GM19452 (cell line): ENCODE results near the gene RBM42.
"Not testable (repeated sequence)": the region's sequence is repeated elsewhere in the genome, so short reads cannot be mapped to it uniquely, and the experiment has no call there.

Source experiments
- ATAC-seq: cut with Tn5 transposase; IDR thresholded peaks from one replicate; pipeline ENCODE4 v1.9.1; 2021; ENCODE audit not compliant: unreplicated experiment

The RBM42 gene

GRCh38 chr19:35628565-35629331 is at the start of gene RBM42:
Gene RBM42, plus strand, starts transcription at chr19:35629036. Its CDS starts 118 bp downstream, at chr19:35629154.
- peak; percentile 95 for ATAC-seq

GRCh38 chr19:35582760-35583159 is 46.1 kb upstream of the RBM42 start:
- ATAC-seq, result no peak

- no peak for ATAC-seq
Measured at GRCh38 chr19:35585848-35586247, 43.0 kb upstream of the RBM42 start, which contains the start of gene PMIS2. Gene PMIS2, plus strand, starts transcription at chr19:35586173. Its CDS starts 87 bp downstream, at chr19:35586260.

- ATAC-seq, result no peak
Measured at GRCh38 chr19:35587321-35587720, 41.5 kb upstream of the RBM42 start.

- ATAC-seq, result no peak
Measured at GRCh38 chr19:35590875-35591274, 38.0 kb upstream of the RBM42 start.

- ATAC-seq, result no peak
Measured at GRCh38 chr19:35592226-35592625, 36.6 kb upstream of the RBM42 start.

- not testable (repeated sequence) for ATAC-seq
Measured at GRCh38 chr19:35595026-35595425, 33.8 kb upstream of the RBM42 start.

- ATAC-seq, result no peak
Measured at GRCh38 chr19:35595928-35596327, 32.9 kb upstream of the RBM42 start.

GRCh38 chr19:35596366-35596999 is 32.4 kb upstream of the RBM42 start:
- ATAC-seq, result peak; percentile 78

GRCh38 chr19:35601971-35602370 is 26.9 kb upstream of the RBM42 start:
- no peak for ATAC-seq

GRCh38 chr19:35604436-35604835 is 24.4 kb upstream of the RBM42 start:
- not testable (repeated sequence) for ATAC-seq

- ATAC-seq, result not testable (repeated sequence)
Measured at GRCh38 chr19:35607170-35607569, 21.7 kb upstream of the RBM42 start.

GRCh38 chr19:35607661-35608060 is 21.2 kb upstream of the RBM42 start:
- no peak for ATAC-seq

- ATAC-seq, result no peak
Measured at GRCh38 chr19:35608251-35608650, 20.6 kb upstream of the RBM42 start.

- no peak for ATAC-seq
Measured at GRCh38 chr19:35609851-35610353, 18.9 kb upstream of the RBM42 start.

- no peak for ATAC-seq
Measured at GRCh38 chr19:35612224-35612558, 16.6 kb upstream of the RBM42 start.

GRCh38 chr19:35612559-35613321 is 16.1 kb upstream of the RBM42 start, which contains the start of gene HAUS5:
Gene HAUS5, plus strand, starts transcription at chr19:35612735. Its CDS starts 60 bp downstream, at chr19:35612795.
- ATAC-seq, result peak; percentile 88

- ATAC-seq, result no peak
Measured at GRCh38 chr19:35613574-35613973, 15.3 kb upstream of the RBM42 start.

- no peak for ATAC-seq
Measured at GRCh38 chr19:35615036-35615435, 13.8 kb upstream of the RBM42 start.

GRCh38 chr19:35618857-35619256 is 10.0 kb upstream of the RBM42 start:
- no peak for ATAC-seq

- no peak for ATAC-seq
Measured at GRCh38 chr19:35619290-35619923, 9.4 kb upstream of the RBM42 start.
